Measurements from ENCODE around the gene SLC2A1.

Gene SLC2A1

GRCh38 chr1:42958488-42959319, at the start of gene SLC2A1:
Gene SLC2A1 (minus strand): TSS chr1:42958868. CDS start chr1:42958651, 217 bp downstream.
- peak; percentile 85 for DNase-seq (ENCODE audit: low read depth)
- peak within 1 kb of the TSS; percentile 77 for H3K4me3 ChIP-seq (ENCODE audit: low read depth, low read length)
- no peak for TF ChIP-seq CTCF (IDR thresholded peaks at IDR 0.05; ENCODE audit: control insufficient read depth, extremely low read depth, insufficient read depth)

DNA sequence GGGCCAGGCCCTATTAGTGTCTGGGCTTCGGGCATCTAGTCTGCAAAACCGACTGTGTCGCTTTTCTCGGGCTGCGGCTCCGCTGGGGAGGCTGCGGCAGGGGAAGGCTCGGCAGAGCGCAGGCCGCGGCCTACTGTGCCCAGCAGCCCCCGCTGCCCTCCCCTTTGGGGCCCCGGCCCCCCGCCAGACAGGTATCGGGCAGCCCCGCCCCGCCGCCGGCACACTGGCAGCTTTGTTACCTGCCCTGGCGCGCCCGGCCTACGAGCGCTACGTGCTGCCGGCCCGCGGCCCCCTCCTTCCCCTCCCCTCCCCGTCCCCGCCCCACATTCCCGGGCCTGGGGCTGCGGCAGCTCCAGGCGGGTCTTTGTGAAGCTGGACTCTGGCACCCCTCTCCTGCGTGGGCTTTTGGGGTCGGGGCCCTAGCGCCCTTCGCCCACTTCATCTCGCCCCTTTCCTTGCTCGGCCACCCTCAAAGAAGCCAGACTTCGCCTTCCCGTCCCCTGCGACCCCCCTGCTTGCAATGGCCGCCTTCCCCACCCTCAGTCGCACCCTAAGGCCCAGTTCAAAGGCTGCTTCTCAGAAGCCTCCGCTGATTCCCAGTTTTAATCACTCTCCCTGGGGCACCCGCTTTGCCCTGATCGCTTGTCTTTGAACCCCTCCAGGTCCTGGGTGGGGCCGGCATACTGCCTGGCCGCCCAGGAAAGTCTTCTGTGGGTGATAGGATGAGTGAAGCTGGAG, 48.9 kb upstream of the SLC2A1 start:
- H3K4me3 ChIP-seq (ENCODE audit: low read depth, low read length) = no peak overlapping the region
- TF ChIP-seq CTCF (IDR thresholded peaks at IDR 0.05; ENCODE audit: control insufficient read depth, extremely low read depth, insufficient read depth) = no peak
- DNase-seq (ENCODE audit: low read depth) = no peak

DNA sequence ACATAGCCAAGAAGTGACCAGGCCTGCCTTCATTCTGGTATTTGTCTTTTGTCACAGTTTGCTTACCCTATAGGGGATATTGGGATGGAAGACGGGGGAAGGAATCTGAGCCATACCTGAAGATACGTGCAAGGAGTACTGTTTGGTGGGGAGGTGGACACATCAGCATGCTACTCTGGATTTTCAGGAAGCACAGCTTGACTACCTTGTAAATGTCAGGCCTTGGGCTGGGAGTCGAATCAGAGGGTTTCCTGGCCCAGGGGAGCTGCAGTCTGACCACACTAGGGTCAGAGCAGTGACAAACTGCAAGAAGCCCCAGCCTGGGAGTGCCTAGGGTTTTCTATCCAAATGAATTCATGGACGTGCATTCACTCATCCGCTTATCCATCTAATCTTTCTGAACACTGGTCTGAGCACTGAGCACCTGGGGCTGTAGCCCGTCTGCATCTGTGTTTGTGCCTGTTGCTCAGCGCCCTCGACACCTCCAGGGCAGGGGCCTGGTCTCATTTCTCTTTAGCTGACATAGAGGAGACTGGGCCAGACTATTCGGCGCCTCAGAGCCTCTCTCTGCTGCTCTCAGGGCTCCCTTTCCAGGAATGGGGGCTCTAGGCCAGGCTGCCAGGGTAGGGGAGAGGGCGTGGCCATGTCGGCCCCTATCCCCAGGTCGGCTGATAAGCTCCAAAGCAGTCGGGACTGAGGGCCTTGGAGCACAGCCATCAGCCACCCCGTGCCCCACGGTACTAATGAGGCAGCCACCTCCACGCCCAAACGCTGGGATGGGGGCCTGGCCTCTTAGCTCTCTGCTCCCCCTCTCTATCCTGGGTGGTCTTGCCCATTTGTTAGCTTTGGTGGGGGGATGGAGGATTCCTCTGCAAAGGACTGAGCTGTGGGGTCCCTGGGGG, 47.0 kb upstream of the SLC2A1 start:
- no peak overlapping the region for H3K4me3 ChIP-seq (ENCODE audit: low read depth, low read length)
- DNase-seq (ENCODE audit: low read depth) = no peak
- no peak for TF ChIP-seq CTCF (IDR thresholded peaks at IDR 0.05; ENCODE audit: control insufficient read depth, extremely low read depth, insufficient read depth)

GRCh38 chr1:43004587-43005459, 46.2 kb upstream of the SLC2A1 start:
- no peak for DNase-seq (ENCODE audit: low read depth)
- TF ChIP-seq CTCF (IDR thresholded peaks at IDR 0.05; ENCODE audit: control insufficient read depth, extremely low read depth, insufficient read depth) = no peak
- H3K4me3 ChIP-seq (ENCODE audit: low read depth, low read length) = no peak overlapping the region

DNA sequence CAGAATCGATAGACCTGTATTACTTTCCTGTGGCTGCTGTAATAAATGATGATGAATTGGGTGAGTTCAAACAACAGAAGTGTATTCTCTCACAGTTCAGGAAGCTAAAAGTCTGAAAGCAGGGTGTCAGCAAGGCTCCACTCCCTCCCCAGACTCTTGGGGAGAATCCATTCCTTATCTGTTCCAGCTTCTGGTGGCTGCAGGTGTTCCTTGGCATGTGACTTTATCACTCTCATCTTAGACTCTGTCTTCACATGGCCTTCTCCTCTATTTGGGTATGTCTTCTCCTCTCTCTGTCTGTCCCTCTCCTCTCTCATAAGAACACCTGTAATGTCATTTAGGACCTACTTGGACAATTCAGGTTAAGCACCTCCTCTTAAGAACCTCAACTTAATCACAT, 44.1 kb upstream of the SLC2A1 start:
- no peak for TF ChIP-seq CTCF (IDR thresholded peaks at IDR 0.05; ENCODE audit: control insufficient read depth, extremely low read depth, insufficient read depth)
- no peak overlapping the region for H3K4me3 ChIP-seq (ENCODE audit: low read depth, low read length)
- no peak for DNase-seq (ENCODE audit: low read depth)

DNA sequence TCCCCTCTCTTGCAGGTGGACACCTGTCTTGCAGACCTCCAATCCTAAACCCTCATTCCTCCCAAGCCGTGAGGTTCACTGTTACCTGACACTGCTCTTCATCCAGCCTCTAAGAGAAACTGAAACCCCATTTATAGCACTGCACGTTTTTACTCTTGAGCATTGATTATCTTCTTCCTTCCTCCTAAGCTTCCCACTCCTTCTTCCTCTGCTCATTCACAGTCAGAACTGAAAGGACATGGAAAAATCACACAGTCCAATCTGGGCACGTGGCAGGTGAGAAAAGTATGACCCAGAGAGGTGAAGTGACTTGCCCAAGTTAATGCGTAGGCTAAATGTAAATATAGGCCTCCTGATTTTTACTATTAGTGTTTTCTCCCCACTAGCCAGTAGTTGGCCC, 43.4 kb upstream of the SLC2A1 start:
- TF ChIP-seq CTCF (IDR thresholded peaks at IDR 0.05; ENCODE audit: control insufficient read depth, extremely low read depth, insufficient read depth) = no peak
- no peak overlapping the region for H3K4me3 ChIP-seq (ENCODE audit: low read depth, low read length)
- DNase-seq (ENCODE audit: low read depth) = no peak
